ENCODE results near the gene AQP5. TPM values are rescaled to one million over a fixed set of nuclear protein-coding genes. Genes with fewer than 3 reads are reported as not detected.

AQP5 gene
- polyA plus RNA-seq, 3 donors: not detected

DNA sequence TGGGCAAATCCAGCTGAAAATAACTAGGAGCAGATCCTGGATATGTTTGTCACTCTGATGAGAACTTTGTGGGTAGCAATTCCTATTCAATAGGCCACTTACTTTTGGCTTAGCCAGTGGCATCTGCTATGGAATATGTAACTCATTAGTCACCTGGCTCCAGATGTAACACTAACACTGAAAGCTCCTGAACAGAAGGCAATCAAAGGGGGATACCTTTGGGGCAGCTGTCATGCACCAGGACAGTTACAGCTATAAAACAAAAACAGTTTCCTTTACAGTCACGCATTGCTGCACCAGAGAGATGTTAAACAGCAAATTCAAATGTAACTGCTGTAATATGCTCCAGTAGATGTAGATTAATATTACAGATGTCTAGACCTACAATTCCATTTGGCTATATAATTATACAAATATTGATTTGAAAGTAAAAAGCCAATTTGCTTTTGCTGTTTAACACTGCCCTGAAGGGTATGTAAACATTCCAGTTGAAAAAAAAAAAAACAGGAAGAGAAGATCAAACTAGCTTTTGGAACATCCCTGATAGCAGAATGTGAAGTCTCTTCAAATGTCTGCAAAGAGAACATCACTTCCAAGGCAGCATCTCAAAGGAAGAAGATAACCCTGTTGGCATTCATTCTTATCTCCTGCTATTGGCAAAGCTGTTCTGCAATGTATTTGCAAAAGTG, 45.2 kb downstream of the AQP5 start:
- Histone ChIP-seq H3K4me2 (replicated peaks; ENCODE audit: extremely low read depth, low read length, poor library complexity, severe bottlenecking) (no peak overlapping the region), H3K79me2 (ENCODE audit: insufficient read depth, low read length) (peaks cover 67% of the 10 kb centered on the region), H3K27me3 (ENCODE audit: control insufficient read depth in 2 of 2, insufficient read depth in 2 of 2, low read length in 2 of 2) (no peaks in the 10 kb centered on the region), H3K36me3 (replicated peaks in 1 of 2; ENCODE audit: control insufficient read depth in 1 of 2, insufficient read depth in 2 of 2, low read length in 2 of 2) (peaks cover 26 to 60% of the 10 kb centered on the region in 2 donors), H3K9ac (ENCODE audit: insufficient read depth, low read length, poor library complexity, severe bottlenecking) (no peak overlapping the region), H4K20me1 (ENCODE audit: insufficient read depth, low read length) (no peaks in the 10 kb centered on the region), H3K27ac (ENCODE audit: low read depth in 1 of 2, low read length in 2 of 2) (peak overlapping the region in 1 of 2 donors; percentile 34), H3K9me3 (replicated peaks in 1 of 2; ENCODE audit: control insufficient read depth in 1 of 2, insufficient read depth in 1 of 2, low read length in 2 of 2) (no peaks in the 10 kb centered on the region), H3K4me3 (replicated peaks in 1 of 3; ENCODE audit: low read depth in 2 of 3, low read length in 3 of 3) (no peak overlapping the region), H2AFZ (ENCODE audit: insufficient read depth, low read depth, low read length, poor library complexity, severe bottlenecking) (no peak overlapping the region), H3K4me1 (ENCODE audit: control insufficient read depth in 1 of 2, insufficient read depth in 2 of 2, low read length in 2 of 2) (no peaks in the 10 kb centered on the region)
- TF ChIP-seq CTCF (IDR thresholded peaks at IDR 0.05): no peak
- peaks cover 0 to 2% (median 0%) of the 10 kb centered on the region in 7 donors for H3K9me3 Mint-ChIP-seq
- H3K4me3 Mint-ChIP-seq: no peak overlapping the region
- no CpG with 5 or more reads among the region's 1 CpG for WGBS (ENCODE audit: insufficient coverage)
- no peak overlapping the region for H3K27ac Mint-ChIP-seq
- no peak for DNase-seq
- no peaks in the 10 kb centered on the region for H3K27me3 Mint-ChIP-seq (ENCODE audit: low read depth in 3 of 3)
- H3K4me1 Mint-ChIP-seq: peaks cover 3% of the 10 kb centered on the region
- intact Hi-C loops (cut with micrococcal nuclease): no loop called here
- peaks cover 34 to 64% of the 10 kb centered on the region in 2 donors for H3K36me3 Mint-ChIP-seq

DNA sequence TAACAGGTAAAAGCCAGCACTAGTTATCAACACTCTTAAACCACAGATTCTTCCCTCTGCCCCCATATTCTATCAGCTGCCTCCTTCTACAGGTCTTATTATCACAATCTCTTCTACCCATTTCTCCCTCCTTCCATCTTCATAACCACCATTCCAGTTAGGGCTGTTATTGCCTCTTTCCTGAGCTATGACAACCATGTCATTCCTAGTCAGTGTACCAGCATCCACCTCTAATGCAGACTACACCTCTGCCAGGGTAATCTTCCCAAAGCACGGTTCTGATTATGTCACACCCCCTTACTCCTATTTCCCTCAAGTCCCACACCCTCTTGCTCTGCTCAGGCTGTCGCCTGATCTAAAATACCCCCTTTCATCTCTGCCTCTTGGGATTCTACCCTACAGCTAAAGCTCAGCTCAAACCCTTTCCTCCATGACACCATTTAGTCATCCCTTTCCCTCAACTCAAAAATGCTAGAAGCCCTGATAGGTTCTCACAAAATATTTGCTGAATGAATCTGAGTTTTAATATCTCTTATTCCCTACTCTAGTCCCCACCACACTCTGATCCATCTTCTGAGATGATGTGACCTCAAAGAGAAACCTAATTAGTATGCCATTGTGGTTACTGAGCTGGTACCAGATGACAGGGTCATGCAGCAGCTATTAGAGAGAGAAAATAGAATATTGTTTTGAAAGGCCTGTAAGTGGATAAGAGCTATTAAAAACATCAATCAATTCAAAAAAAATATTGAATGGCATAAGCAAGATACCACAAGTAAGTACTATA, 51.9 kb downstream of the AQP5 start:
- Mint-ChIP-seq H3K27ac (peak overlapping the region in 5 of 7 donors; percentile 17 to 83 (median 65)), H3K9me3 (no peaks in the 10 kb centered on the region), H3K36me3 (peaks cover 22 to 52% of the 10 kb centered on the region in 2 donors), H3K4me3 (no peak overlapping the region), H3K4me1 (peaks cover 22% of the 10 kb centered on the region), H3K27me3 (ENCODE audit: low read depth in 3 of 3) (no peaks in the 10 kb centered on the region)
- H3K4me2 ChIP-seq (replicated peaks; ENCODE audit: extremely low read depth, low read length, poor library complexity, severe bottlenecking): no peak overlapping the region
- H3K27ac ChIP-seq (ENCODE audit: low read depth in 1 of 2, low read length in 2 of 2): peak overlapping the region in 1 of 2 donors; percentile 52
- no peaks in the 10 kb centered on the region for H4K20me1 ChIP-seq (ENCODE audit: insufficient read depth, low read length)
- 94% methylated on average over 2 of the region's 2 CpGs for WGBS (ENCODE audit: insufficient coverage)
- H3K27me3 ChIP-seq (ENCODE audit: control insufficient read depth in 2 of 2, insufficient read depth in 2 of 2, low read length in 2 of 2): no peaks in the 10 kb centered on the region
- peaks cover 7 to 27% of the 10 kb centered on the region in 2 donors for H3K36me3 ChIP-seq (replicated peaks in 1 of 2; ENCODE audit: control insufficient read depth in 1 of 2, insufficient read depth in 2 of 2, low read length in 2 of 2)
- intact Hi-C loops (cut with micrococcal nuclease): no loop called here
- no peak overlapping the region for H3K4me3 ChIP-seq (replicated peaks in 1 of 3; ENCODE audit: low read depth in 2 of 3, low read length in 3 of 3)
- H2AFZ ChIP-seq (ENCODE audit: insufficient read depth, low read depth, low read length, poor library complexity, severe bottlenecking): no peak overlapping the region
- H3K9me3 ChIP-seq (replicated peaks in 1 of 2; ENCODE audit: control insufficient read depth in 1 of 2, insufficient read depth in 1 of 2, low read length in 2 of 2): no peaks in the 10 kb centered on the region
- DNase-seq: no peak
- H3K4me1 ChIP-seq (ENCODE audit: control insufficient read depth in 1 of 2, insufficient read depth in 2 of 2, low read length in 2 of 2): peaks cover 18 to 21% of the 10 kb centered on the region in 2 donors
- H3K79me2 ChIP-seq (ENCODE audit: insufficient read depth, low read length): peaks cover 92% of the 10 kb centered on the region
- no peak for TF ChIP-seq CTCF (IDR thresholded peaks at IDR 0.05)
- H3K9ac ChIP-seq (ENCODE audit: insufficient read depth, low read length, poor library complexity, severe bottlenecking): no peak overlapping the region

Data from CD14-positive monocyte (primary cell).